Measurements from ENCODE around the gene IGF2BP2. TPM values are rescaled to one million over a fixed set of nuclear protein-coding genes. Genes with fewer than 3 reads are reported as not detected.
A peak's percentile ranks its signal among the peaks of the same experiment; 100 is the strongest.

The IGF2BP2 gene
- total RNA-seq, 1 experiment from 2014 or later, result 133 TPM

- peak overlapping the region; percentile 89 for H3K27ac Mint-ChIP-seq
- no peaks in the 10 kb centered on the region for H3K9me3 Mint-ChIP-seq
- H3K27me3 Mint-ChIP-seq (ENCODE audit: low read depth), result no peaks in the 10 kb centered on the region
- DNase-seq (ENCODE audit: low spot score) (no peak), ATAC-seq (peak; percentile 76)
- ChIA-PET CTCF (interaction anchor here (1.0 to 3.6 kb wide), 7 partner anchors 17 to 241 kb away, joined by 3 to 22 read pairs (median 6); no protein-coding TSS in a partner anchor), POLR2A (interaction anchor here (1.3 kb wide), 1 partner anchor 9 kb away, joined by 3 read pairs; no protein-coding TSS in a partner anchor)
- no peaks in the 10 kb centered on the region; the same call in 1 of the 2 replicates for H3K36me3 Mint-ChIP-seq
- H3K4me3 Mint-ChIP-seq, result peak overlapping the region; percentile 12
- peaks cover 37% of the 10 kb centered on the region for H3K4me1 Mint-ChIP-seq
- TF ChIP-seq JUN (CRISPR knock-in tag; IDR thresholded peaks at IDR 0.05), result no peak
- no peak for TF ChIP-seq ZNF396 (CRISPR knock-in tag; IDR thresholded peaks at IDR 0.05; ENCODE audit: borderline replicate concordance)
- no peak for TF ChIP-seq GTF2I (CRISPR knock-in tag; conservative IDR thresholded peaks at IDR 0.05)
- TF ChIP-seq, protein P1, sequence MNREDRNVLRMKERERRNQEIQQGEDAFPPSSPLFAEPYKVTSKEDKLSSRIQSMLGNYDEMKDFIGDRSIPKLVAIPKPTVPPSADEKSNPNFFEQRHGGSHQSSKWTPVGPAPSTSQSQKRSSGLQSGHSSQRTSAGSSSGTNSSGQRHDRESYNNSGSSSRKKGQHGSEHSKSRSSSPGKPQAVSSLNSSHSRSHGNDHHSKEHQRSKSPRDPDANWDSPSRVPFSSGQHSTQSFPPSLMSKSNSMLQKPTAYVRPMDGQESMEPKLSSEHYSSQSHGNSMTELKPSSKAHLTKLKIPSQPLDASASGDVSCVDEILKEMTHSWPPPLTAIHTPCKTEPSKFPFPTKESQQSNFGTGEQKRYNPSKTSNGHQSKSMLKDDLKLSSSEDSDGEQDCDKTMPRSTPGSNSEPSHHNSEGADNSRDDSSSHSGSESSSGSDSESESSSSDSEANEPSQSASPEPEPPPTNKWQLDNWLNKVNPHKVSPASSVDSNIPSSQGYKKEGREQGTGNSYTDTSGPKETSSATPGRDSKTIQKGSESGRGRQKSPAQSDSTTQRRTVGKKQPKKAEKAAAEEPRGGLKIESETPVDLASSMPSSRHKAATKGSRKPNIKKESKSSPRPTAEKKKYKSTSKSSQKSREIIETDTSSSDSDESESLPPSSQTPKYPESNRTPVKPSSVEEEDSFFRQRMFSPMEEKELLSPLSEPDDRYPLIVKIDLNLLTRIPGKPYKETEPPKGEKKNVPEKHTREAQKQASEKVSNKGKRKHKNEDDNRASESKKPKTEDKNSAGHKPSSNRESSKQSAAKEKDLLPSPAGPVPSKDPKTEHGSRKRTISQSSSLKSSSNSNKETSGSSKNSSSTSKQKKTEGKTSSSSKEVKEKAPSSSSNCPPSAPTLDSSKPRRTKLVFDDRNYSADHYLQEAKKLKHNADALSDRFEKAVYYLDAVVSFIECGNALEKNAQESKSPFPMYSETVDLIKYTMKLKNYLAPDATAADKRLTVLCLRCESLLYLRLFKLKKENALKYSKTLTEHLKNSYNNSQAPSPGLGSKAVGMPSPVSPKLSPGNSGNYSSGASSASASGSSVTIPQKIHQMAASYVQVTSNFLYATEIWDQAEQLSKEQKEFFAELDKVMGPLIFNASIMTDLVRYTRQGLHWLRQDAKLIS (CRISPR knock-in tag; IDR thresholded peaks at IDR 0.05; ENCODE audit: borderline replicate concordance), result no peak
- no peak for TF ChIP-seq RORB (CRISPR knock-in tag; IDR thresholded peaks at IDR 0.05)
- TF ChIP-seq GRHL2 (CRISPR knock-in tag; IDR thresholded peaks at IDR 0.05; ENCODE audit: insufficient replicate concordance, severe bottlenecking), result no peak
- no peak for TF ChIP-seq CBFB (CRISPR knock-in tag; IDR thresholded peaks at IDR 0.05; ENCODE audit: low read depth)
- TF ChIP-seq STAT6 (CRISPR knock-in tag; conservative IDR thresholded peaks at IDR 0.05; ENCODE audit: low read depth), result no peak
These were observed 122.3 kb downstream of the IGF2BP2 start for GRCh38 chr3:185702262-185703225.

- ChIA-PET POLR2A (interaction anchor here (1.3 kb wide), 1 partner anchor 10 kb away, joined by 3 read pairs; no protein-coding TSS in a partner anchor), CTCF (interaction anchor here (1.0 to 3.6 kb wide), 7 partner anchors 18 to 242 kb away, joined by 3 to 22 read pairs (median 6); no protein-coding TSS in a partner anchor)
- Mint-ChIP-seq H3K27me3 (ENCODE audit: low read depth) (no peaks in the 10 kb centered on the region), H3K4me1 (peaks cover 37% of the 10 kb centered on the region), H3K36me3 (no peaks in the 10 kb centered on the region; the same call in 1 of the 2 replicates), H3K9me3 (no peaks in the 10 kb centered on the region), H3K27ac (peak overlapping the region; percentile 73), H3K4me3 (no peak overlapping the region; the same call in 1 of the 2 replicates)
- ATAC-seq (0 out of 2 replicates have a peak, but pooled peaks have one; percentile 12), DNase-seq (ENCODE audit: low spot score) (no peak)
- TF ChIP-seq RORB (CRISPR knock-in tag; IDR thresholded peaks at IDR 0.05) (no peak), E2F5 (CRISPR knock-in tag; IDR thresholded peaks at IDR 0.05) (no peak), MXD4 (CRISPR knock-in tag; IDR thresholded peaks at IDR 0.05; ENCODE audit: borderline replicate concordance) (no peak), NR1H2 (CRISPR knock-in tag; IDR thresholded peaks at IDR 0.05) (no peak), CBFB (CRISPR knock-in tag; IDR thresholded peaks at IDR 0.05; ENCODE audit: low read depth) (no peak), TCF7 (CRISPR knock-in tag; IDR thresholded peaks at IDR 0.05; ENCODE audit: low read depth) (no peak), CREM (CRISPR knock-in tag; IDR thresholded peaks at IDR 0.05) (no peak), IRF2 (CRISPR knock-in tag; IDR thresholded peaks at IDR 0.05; ENCODE audit: borderline replicate concordance, low read depth) (no peak), ETV6 (CRISPR knock-in tag; IDR thresholded peaks at IDR 0.05) (no peak), E2F4 (CRISPR knock-in tag; IDR thresholded peaks at IDR 0.05; ENCODE audit: borderline replicate concordance, low read depth) (no peak), SMAD4 (CRISPR knock-in tag; IDR thresholded peaks at IDR 0.05) (no peak), NFATC4 (CRISPR knock-in tag; IDR thresholded peaks at IDR 0.05) (no peak)
- TF ChIP-seq, protein P2, sequence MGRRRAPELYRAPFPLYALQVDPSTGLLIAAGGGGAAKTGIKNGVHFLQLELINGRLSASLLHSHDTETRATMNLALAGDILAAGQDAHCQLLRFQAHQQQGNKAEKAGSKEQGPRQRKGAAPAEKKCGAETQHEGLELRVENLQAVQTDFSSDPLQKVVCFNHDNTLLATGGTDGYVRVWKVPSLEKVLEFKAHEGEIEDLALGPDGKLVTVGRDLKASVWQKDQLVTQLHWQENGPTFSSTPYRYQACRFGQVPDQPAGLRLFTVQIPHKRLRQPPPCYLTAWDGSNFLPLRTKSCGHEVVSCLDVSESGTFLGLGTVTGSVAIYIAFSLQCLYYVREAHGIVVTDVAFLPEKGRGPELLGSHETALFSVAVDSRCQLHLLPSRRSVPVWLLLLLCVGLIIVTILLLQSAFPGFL (CRISPR knock-in tag; IDR thresholded peaks at IDR 0.05; ENCODE audit: borderline replicate concordance), result no peak
- TF ChIP-seq, protein P3, sequence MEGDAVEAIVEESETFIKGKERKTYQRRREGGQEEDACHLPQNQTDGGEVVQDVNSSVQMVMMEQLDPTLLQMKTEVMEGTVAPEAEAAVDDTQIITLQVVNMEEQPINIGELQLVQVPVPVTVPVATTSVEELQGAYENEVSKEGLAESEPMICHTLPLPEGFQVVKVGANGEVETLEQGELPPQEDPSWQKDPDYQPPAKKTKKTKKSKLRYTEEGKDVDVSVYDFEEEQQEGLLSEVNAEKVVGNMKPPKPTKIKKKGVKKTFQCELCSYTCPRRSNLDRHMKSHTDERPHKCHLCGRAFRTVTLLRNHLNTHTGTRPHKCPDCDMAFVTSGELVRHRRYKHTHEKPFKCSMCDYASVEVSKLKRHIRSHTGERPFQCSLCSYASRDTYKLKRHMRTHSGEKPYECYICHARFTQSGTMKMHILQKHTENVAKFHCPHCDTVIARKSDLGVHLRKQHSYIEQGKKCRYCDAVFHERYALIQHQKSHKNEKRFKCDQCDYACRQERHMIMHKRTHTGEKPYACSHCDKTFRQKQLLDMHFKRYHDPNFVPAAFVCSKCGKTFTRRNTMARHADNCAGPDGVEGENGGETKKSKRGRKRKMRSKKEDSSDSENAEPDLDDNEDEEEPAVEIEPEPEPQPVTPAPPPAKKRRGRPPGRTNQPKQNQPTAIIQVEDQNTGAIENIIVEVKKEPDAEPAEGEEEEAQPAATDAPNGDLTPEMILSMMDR (IDR thresholded peaks at IDR 0.05), result no peak
These were observed 123.1 kb downstream of the IGF2BP2 start for GRCh38 chr3:185701611-185702261.

Measured in WTC11 (cell line).